T-helper 2 cell treated with Interferon-gamma antibody and Interleukin-4, amounts not matched to agents 5 μg/mL and 100 μg/mL, for 36 hours (primary cell): ENCODE measurements around the gene FUT1.
A peak's percentile ranks its signal among the peaks of the same experiment; 100 is the strongest.
"Not testable (repeated sequence)": the region's sequence is repeated elsewhere in the genome, so short reads cannot be mapped to it uniquely, and the experiment has no call there.

Source experiments
- DNase-seq: peaks from one replicate; pipeline ENCODE4 v3.0.0; 2021; ENCODE audit warnings: low spot score
- H3K27ac Mint-ChIP-seq: one replicate; pipeline ENCODE4 v1.8.0; 2021; ENCODE audit warnings: mild to moderate bottlenecking, mixed read lengths
- H3K27me3 Mint-ChIP-seq: one replicate; pipeline ENCODE4 v1.8.0; 2021; ENCODE audit warnings: low read depth, mixed read lengths
- H3K36me3 Mint-ChIP-seq: one replicate; pipeline ENCODE4 v1.8.0; 2021; ENCODE audit warnings: low read depth, mixed read lengths
- H3K4me1 Mint-ChIP-seq: one replicate; pipeline ENCODE4 v1.8.0; 2021; ENCODE audit warnings: low read depth, mixed read lengths
- H3K4me3 Mint-ChIP-seq: one replicate; pipeline ENCODE4 v1.8.0; 2022; ENCODE audit warnings: mild to moderate bottlenecking, moderate library complexity, mixed read lengths
- H3K9me3 Mint-ChIP-seq: one replicate; pipeline ENCODE4 v1.8.0; 2021; ENCODE audit warnings: mixed read lengths

The FUT1 gene

GRCh38 chr19:48752496-48753365, at the start of gene FUT1:
Gene FUT1, minus strand, starts transcription at chr19:48752641. Its CDS starts 1,360 bp downstream, at chr19:48751281.
- Mint-ChIP-seq H3K36me3 (no peaks in the 10 kb centered on the region), H3K4me3 (peak within 1 kb of the TSS; percentile 82), H3K9me3 (no peaks in the 10 kb centered on the region), H3K27ac (peak within 1 kb of the TSS; percentile 55), H3K4me1 (peaks cover 15% of the 10 kb centered on the region), H3K27me3 (peaks cover 29% of the 10 kb centered on the region)
- peak; percentile 35 for DNase-seq

- no peaks in the 10 kb centered on the region for H3K27me3 Mint-ChIP-seq
- no peak overlapping the region for H3K4me3 Mint-ChIP-seq
- DNase-seq = no peak
- no peaks in the 10 kb centered on the region for H3K9me3 Mint-ChIP-seq
- H3K27ac Mint-ChIP-seq = no peak overlapping the region
- peaks cover 4% of the 10 kb centered on the region for H3K4me1 Mint-ChIP-seq
- H3K36me3 Mint-ChIP-seq = no peaks in the 10 kb centered on the region
Measured at GRCh38 chr19:48799358-48800300, 47.2 kb upstream of the FUT1 start.

- Mint-ChIP-seq H3K4me3 (no peak overlapping the region), H3K27ac (no peak overlapping the region), H3K27me3 (no peaks in the 10 kb centered on the region), H3K4me1 (peaks cover 4% of the 10 kb centered on the region), H3K36me3 (no peaks in the 10 kb centered on the region), H3K9me3 (no peaks in the 10 kb centered on the region)
- no peak for DNase-seq
Measured at GRCh38 chr19:48798937-48799336, 46.5 kb upstream of the FUT1 start.

GRCh38 chr19:48797103-48797502, 44.7 kb upstream of the FUT1 start:
- Mint-ChIP-seq H3K4me3 (no peak overlapping the region), H3K27ac (peak overlapping the region; percentile 12), H3K36me3 (no peaks in the 10 kb centered on the region), H3K27me3 (no peaks in the 10 kb centered on the region), H3K9me3 (no peaks in the 10 kb centered on the region), H3K4me1 (peaks cover 4% of the 10 kb centered on the region)
- DNase-seq = no peak

- no peaks in the 10 kb centered on the region for H3K9me3 Mint-ChIP-seq
- no peak for DNase-seq
- no peaks in the 10 kb centered on the region for H3K36me3 Mint-ChIP-seq
- H3K4me3 Mint-ChIP-seq = no peak overlapping the region
- peaks cover 4% of the 10 kb centered on the region for H3K4me1 Mint-ChIP-seq
- H3K27ac Mint-ChIP-seq = no peak overlapping the region
- H3K27me3 Mint-ChIP-seq = no peaks in the 10 kb centered on the region
Measured at GRCh38 chr19:48796298-48797083, 44.0 kb upstream of the FUT1 start.

- Mint-ChIP-seq H3K9me3 (no peaks in the 10 kb centered on the region), H3K4me1 (peaks cover 4% of the 10 kb centered on the region), H3K27ac (peak overlapping the region; percentile 83), H3K4me3 (peak overlapping the region; percentile 97), H3K27me3 (no peaks in the 10 kb centered on the region), H3K36me3 (no peaks in the 10 kb centered on the region)
- no peak for DNase-seq
Measured at GRCh38 chr19:48795685-48796070, 43.2 kb upstream of the FUT1 start.

GRCh38 chr19:48795055-48795684, 42.7 kb upstream of the FUT1 start:
- peak; percentile 80 for DNase-seq
- H3K36me3 Mint-ChIP-seq = no peaks in the 10 kb centered on the region
- peak overlapping the region; percentile 83 for H3K27ac Mint-ChIP-seq
- peak overlapping the region; percentile 97 for H3K4me3 Mint-ChIP-seq
- H3K9me3 Mint-ChIP-seq = no peaks in the 10 kb centered on the region
- H3K4me1 Mint-ChIP-seq = peaks cover 3% of the 10 kb centered on the region
- H3K27me3 Mint-ChIP-seq = no peaks in the 10 kb centered on the region

GRCh38 chr19:48794291-48794690, 41.9 kb upstream of the FUT1 start:
- H3K4me3 Mint-ChIP-seq = peak overlapping the region; percentile 97
- DNase-seq = no peak
- H3K9me3 Mint-ChIP-seq = no peaks in the 10 kb centered on the region
- no peaks in the 10 kb centered on the region for H3K36me3 Mint-ChIP-seq
- H3K27me3 Mint-ChIP-seq = no peaks in the 10 kb centered on the region
- peaks cover 2% of the 10 kb centered on the region for H3K4me1 Mint-ChIP-seq
- H3K27ac Mint-ChIP-seq = peak overlapping the region; percentile 21

- no peaks in the 10 kb centered on the region for H3K9me3 Mint-ChIP-seq
- no peaks in the 10 kb centered on the region for H3K27me3 Mint-ChIP-seq
- no peaks in the 10 kb centered on the region for H3K36me3 Mint-ChIP-seq
- no peak overlapping the region for H3K27ac Mint-ChIP-seq
- no peak overlapping the region for H3K4me3 Mint-ChIP-seq
- DNase-seq = no peak
- H3K4me1 Mint-ChIP-seq = peaks cover 2% of the 10 kb centered on the region
Measured at GRCh38 chr19:48793271-48793670, 40.8 kb upstream of the FUT1 start.

GRCh38 chr19:48787331-48787730, 34.9 kb upstream of the FUT1 start:
- not testable (repeated sequence) for H3K9me3 Mint-ChIP-seq, H3K4me3 Mint-ChIP-seq, DNase-seq, H3K4me1 Mint-ChIP-seq, H3K36me3 Mint-ChIP-seq, H3K27ac Mint-ChIP-seq, H3K27me3 Mint-ChIP-seq

- DNase-seq, H3K4me1 Mint-ChIP-seq, H3K27ac Mint-ChIP-seq, H3K9me3 Mint-ChIP-seq, H3K36me3 Mint-ChIP-seq, H3K27me3 Mint-ChIP-seq, H3K4me3 Mint-ChIP-seq: not testable (repeated sequence)
Measured at GRCh38 chr19:48786422-48786821, 34.0 kb upstream of the FUT1 start.

GRCh38 chr19:48784527-48784926, 32.1 kb upstream of the FUT1 start:
- Mint-ChIP-seq H3K9me3 (no peaks in the 10 kb centered on the region), H3K27ac (no peak overlapping the region), H3K36me3 (no peaks in the 10 kb centered on the region), H3K27me3 (peaks cover 6% of the 10 kb centered on the region), H3K4me3 (no peak overlapping the region), H3K4me1 (peaks cover 1% of the 10 kb centered on the region)
- no peak for DNase-seq

- no peak for DNase-seq
- Mint-ChIP-seq H3K9me3 (no peaks in the 10 kb centered on the region), H3K27ac (no peak overlapping the region), H3K4me3 (no peak overlapping the region), H3K4me1 (peaks cover 1% of the 10 kb centered on the region), H3K27me3 (peaks cover 6% of the 10 kb centered on the region), H3K36me3 (no peaks in the 10 kb centered on the region)
Measured at GRCh38 chr19:48780631-48781391, 28.4 kb upstream of the FUT1 start.
